ENCODE results near the gene TTC21A. TPM values are rescaled to one million over a fixed set of nuclear protein-coding genes. Genes with fewer than 3 reads are reported as not detected.
A peak's percentile ranks its signal among the peaks of the same experiment; 100 is the strongest.

Gene TTC21A
- total RNA-seq, 1 donor from 2014 or later, result 41.7 TPM

DNA sequence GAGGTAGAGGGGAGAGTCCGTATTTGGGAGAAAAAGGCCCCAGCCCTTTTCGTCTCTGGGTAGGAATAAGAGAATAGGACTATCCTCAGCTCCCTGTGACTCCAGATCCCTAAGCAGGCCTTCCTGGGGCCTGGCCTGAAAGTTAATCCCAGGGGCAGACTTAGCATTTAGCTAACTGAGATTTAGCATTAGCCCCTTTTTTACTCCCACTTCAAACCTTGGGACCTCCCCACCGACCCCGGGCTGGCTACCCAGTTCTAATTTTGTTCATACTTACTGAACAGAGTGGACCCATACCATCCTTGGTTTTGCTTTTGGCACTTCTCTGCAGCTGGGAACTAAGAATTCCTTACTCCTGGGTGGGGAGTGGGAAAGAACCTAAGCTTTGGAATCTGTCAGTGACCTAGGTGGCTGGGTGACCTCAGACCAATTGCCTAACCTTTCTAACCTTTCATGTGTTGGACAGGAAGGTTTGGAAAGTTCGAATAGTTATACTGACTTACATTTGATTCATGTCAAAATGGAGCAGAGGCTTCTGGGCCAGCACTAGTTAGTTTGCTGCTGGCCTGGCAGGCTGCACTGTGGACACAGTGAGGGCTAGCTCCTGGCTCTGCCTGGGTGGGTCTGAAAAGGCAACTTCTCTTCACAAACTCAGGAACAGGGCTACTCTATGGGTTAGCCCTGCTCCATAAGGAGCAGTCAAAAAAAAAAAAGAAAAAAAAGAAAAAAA, 11.6 kb downstream of the TTC21A start:
- Mint-ChIP-seq H3K27me3 (ENCODE audit: unreplicated experiment) (no peaks in the 10 kb centered on the region), H3K4me3 (ENCODE audit: unreplicated experiment) (no peak overlapping the region), H3K36me3 (ENCODE audit: low read depth, unreplicated experiment) (peaks cover 24% of the 10 kb centered on the region), H3K27ac (ENCODE audit: unreplicated experiment) (no peak overlapping the region), H3K4me1 (ENCODE audit: unreplicated experiment) (no peaks in the 10 kb centered on the region), H3K9me3 (ENCODE audit: unreplicated experiment) (no peaks in the 10 kb centered on the region)
- TF ChIP-seq, protein P1, sequence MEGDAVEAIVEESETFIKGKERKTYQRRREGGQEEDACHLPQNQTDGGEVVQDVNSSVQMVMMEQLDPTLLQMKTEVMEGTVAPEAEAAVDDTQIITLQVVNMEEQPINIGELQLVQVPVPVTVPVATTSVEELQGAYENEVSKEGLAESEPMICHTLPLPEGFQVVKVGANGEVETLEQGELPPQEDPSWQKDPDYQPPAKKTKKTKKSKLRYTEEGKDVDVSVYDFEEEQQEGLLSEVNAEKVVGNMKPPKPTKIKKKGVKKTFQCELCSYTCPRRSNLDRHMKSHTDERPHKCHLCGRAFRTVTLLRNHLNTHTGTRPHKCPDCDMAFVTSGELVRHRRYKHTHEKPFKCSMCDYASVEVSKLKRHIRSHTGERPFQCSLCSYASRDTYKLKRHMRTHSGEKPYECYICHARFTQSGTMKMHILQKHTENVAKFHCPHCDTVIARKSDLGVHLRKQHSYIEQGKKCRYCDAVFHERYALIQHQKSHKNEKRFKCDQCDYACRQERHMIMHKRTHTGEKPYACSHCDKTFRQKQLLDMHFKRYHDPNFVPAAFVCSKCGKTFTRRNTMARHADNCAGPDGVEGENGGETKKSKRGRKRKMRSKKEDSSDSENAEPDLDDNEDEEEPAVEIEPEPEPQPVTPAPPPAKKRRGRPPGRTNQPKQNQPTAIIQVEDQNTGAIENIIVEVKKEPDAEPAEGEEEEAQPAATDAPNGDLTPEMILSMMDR (IDR thresholded peaks at IDR 0.05; ENCODE audit: unreplicated experiment), result no peak
- no peak for DNase-seq (ENCODE audit: low spot score)

DNA sequence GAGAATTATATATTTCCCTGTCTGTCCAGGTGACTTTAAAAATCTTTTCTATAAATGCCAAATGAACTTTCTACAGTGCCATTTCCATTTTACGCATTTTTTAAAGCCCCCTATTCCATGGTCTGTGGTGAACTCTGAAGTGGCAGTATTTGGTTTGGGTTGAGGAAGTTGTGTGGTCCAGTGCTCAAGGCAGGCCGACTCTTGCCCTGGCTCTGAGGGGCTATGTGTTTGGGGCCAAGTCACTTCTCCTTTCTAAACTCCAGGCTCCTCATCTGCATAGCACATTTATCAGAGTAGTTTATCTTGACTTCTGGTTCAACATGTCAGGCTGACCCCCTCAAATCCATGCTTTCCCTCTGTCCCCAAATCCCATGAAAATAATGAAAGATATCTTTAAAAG, 14.1 kb downstream of the TTC21A start:
- Mint-ChIP-seq H3K4me3 (ENCODE audit: unreplicated experiment) (peak overlapping the region; percentile 37), H3K9me3 (ENCODE audit: unreplicated experiment) (no peaks in the 10 kb centered on the region), H3K4me1 (ENCODE audit: unreplicated experiment) (peaks cover 2% of the 10 kb centered on the region), H3K36me3 (ENCODE audit: low read depth, unreplicated experiment) (peaks cover 24% of the 10 kb centered on the region), H3K27ac (ENCODE audit: unreplicated experiment) (no peak overlapping the region), H3K27me3 (ENCODE audit: unreplicated experiment) (peaks cover 2% of the 10 kb centered on the region)
- DNase-seq (ENCODE audit: low spot score), result no peak
- TF ChIP-seq, protein P1 (IDR thresholded peaks at IDR 0.05; ENCODE audit: unreplicated experiment), result no peak

DNA sequence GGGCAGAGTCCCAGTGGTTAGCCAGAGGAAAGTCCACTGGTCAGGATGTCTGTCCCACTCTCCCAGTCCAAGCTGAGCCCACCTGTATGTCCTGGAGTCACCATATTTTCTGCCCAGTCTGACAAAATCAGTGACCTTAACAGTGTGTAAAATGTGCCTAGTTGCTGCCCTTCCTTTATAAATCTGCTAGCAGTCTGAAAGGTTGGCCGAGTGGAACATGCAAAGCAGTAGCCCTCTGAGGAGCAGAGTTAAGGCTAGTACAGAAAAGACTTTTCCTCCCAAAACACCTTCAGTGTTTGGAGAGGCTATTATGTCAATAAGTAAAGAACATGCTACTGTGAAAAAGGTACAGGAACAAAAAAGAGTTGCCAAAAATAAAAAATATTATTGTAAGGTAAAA, 15.3 kb downstream of the TTC21A start:
- DNase-seq (ENCODE audit: low spot score), result no peak
- peaks cover 24% of the 10 kb centered on the region for H3K36me3 Mint-ChIP-seq (ENCODE audit: low read depth, unreplicated experiment)
- peaks cover 2% of the 10 kb centered on the region for H3K4me1 Mint-ChIP-seq (ENCODE audit: unreplicated experiment)
- TF ChIP-seq, protein P1 (IDR thresholded peaks at IDR 0.05; ENCODE audit: unreplicated experiment), result no peak
- H3K9me3 Mint-ChIP-seq (ENCODE audit: unreplicated experiment), result no peaks in the 10 kb centered on the region
- no peak overlapping the region for H3K27ac Mint-ChIP-seq (ENCODE audit: unreplicated experiment)
- peaks cover 5% of the 10 kb centered on the region for H3K27me3 Mint-ChIP-seq (ENCODE audit: unreplicated experiment)
- H3K4me3 Mint-ChIP-seq (ENCODE audit: unreplicated experiment), result no peak overlapping the region

DNA sequence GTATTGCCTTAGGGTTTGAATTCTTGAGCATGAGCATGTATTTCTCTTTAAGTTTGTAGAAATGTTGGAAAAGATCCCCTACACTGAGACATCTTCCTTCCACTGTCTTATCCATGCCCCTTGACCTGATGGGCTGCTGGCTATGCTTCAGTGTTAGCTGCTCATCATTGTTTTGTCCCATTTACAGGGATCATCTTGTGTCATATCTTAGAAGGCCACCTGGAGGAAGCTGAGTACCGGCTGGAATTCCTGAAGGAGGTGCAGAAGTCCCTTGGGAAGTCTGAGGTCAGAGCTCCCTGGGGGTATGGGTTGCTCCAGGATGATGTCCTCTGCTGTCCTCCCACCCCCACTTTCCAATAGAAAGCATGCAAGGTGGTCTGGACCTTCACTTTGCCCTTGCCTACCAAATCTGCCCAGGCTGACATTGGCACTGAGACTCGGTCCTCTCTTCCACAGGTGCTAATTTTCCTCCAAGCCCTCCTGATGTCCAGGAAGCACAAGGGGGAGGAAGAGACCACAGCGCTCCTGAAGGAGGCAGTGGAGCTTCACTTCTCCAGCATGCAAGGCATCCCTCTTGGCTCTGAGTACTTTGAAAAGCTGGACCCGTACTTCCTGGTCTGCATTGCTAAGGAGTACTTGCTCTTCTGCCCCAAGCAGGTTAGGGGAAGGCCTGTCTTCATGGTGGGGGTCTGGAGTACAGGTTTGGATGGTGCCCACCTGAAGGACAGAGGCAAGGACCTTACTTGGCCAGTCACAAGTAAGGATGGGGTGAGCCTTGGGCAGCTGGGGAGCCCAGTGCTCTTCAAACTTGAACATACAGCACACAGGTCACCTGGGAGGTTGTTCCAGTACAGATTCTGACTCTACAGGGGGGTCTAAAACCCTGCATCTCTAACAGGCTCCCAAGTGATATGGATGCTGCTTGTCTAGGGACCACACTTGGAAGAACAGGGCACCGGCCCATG, 17.7 kb downstream of the TTC21A start:
- Mint-ChIP-seq H3K27me3 (ENCODE audit: unreplicated experiment) (peaks cover 5% of the 10 kb centered on the region), H3K4me3 (ENCODE audit: unreplicated experiment) (no peak overlapping the region), H3K36me3 (ENCODE audit: low read depth, unreplicated experiment) (peaks cover 24% of the 10 kb centered on the region), H3K27ac (ENCODE audit: unreplicated experiment) (no peak overlapping the region), H3K9me3 (ENCODE audit: unreplicated experiment) (no peaks in the 10 kb centered on the region), H3K4me1 (ENCODE audit: unreplicated experiment) (peaks cover 2% of the 10 kb centered on the region)
- TF ChIP-seq, protein P1 (IDR thresholded peaks at IDR 0.05; ENCODE audit: unreplicated experiment), result no peak
- DNase-seq (ENCODE audit: low spot score), result no peak
